Measurements from ENCODE around the gene KCND2. TPM values are rescaled to one million over a fixed set of nuclear protein-coding genes. Genes with fewer than 3 reads are reported as not detected.

The KCND2 gene
- total and polyA plus RNA-seq, 2 of the 8 experiments (the other 6 are each of a cell fraction or from before 2014, with no cell fraction given), result 4.6 to 7.7 TPM

DNA sequence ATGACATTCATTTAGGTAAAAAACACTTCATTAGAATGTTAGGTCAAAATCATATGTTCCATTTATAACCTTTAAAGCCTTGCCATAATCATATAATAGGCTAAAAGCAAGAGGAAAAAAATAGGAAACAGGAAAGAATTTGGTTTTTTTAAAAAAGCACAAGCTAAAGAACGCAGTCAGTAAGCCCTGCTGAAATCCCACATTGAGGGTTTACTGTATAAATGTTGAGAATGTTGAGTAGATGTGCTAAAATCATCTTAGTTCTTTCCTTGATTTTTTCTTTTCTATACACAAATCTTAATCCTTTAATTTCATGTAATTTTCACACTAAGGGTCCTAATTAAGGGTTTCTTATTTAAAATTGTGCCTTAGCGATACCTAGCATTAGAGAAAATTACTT, 452.0 kb downstream of the KCND2 start:
- Histone ChIP-seq H2BK12ac (ENCODE audit: low read depth, low read length) (no peak overlapping the region), H2BK20ac (ENCODE audit: low read length) (no peak overlapping the region), H2BK15ac (ENCODE audit: low read length) (no peak overlapping the region), H3K36me3 (ENCODE audit: control insufficient read depth in 2 of 4, insufficient read depth in 4 of 4, low read length in 3 of 4) (no peaks in the 10 kb centered on the region), H3K4ac (replicated peaks; ENCODE audit: insufficient read length, low read depth, low read length) (no peak overlapping the region), H3K18ac (ENCODE audit: extremely low read depth, low read length) (no peak overlapping the region), H3K79me1 (ENCODE audit: low read depth, low read length) (no peaks in the 10 kb centered on the region), H2BK5ac (ENCODE audit: low read depth, low read length) (no peak overlapping the region), H3K23me2 (ENCODE audit: low read depth, low read length) (no peaks in the 10 kb centered on the region), H4K91ac (replicated peaks; ENCODE audit: insufficient read length, low read length) (no peak overlapping the region), H2AFZ (ENCODE audit: low read length) (no peak overlapping the region), H3K9me3 (ENCODE audit: insufficient read depth in 2 of 2, low read depth in 1 of 2, low read length in 1 of 2) (no peaks in the 10 kb centered on the region), H3K56ac (replicated peaks; ENCODE audit: insufficient read length, low read depth, low read length) (no peak overlapping the region), H3K23ac (ENCODE audit: insufficient read length) (no peak overlapping the region), H3K4me1 (replicated peaks in 1 of 4; ENCODE audit: control insufficient read depth in 3 of 4, insufficient read depth in 4 of 4, low read length in 3 of 4) (peaks cover 0 to 4% (median 2%) of the 10 kb centered on the region in 4 experiments; a peak in 1 of 7 replicates), H3K4me2 (ENCODE audit: insufficient read depth in 1 of 2, low read depth in 2 of 2, low read length in 2 of 2) (no peak overlapping the region), H3K9ac (replicated peaks in 1 of 4; ENCODE audit: extremely low read depth in 1 of 4, low read depth in 3 of 4, low read length in 3 of 4) (no peak overlapping the region), H4K8ac (ENCODE audit: extremely low read depth, insufficient read depth, low read length) (no peak overlapping the region), H2AK5ac (ENCODE audit: low read depth, low read length) (no peak overlapping the region), H3K14ac (ENCODE audit: insufficient read length) (no peak overlapping the region), H3K27ac (ENCODE audit: low read depth, low read length) (no peak overlapping the region), H2BK120ac (replicated peaks; ENCODE audit: low read depth, low read length) (no peak overlapping the region), H3K27me3 (replicated peaks in 1 of 4; ENCODE audit: control insufficient read depth in 3 of 4, extremely low read depth in 1 of 4, insufficient read depth in 3 of 4, low read length in 3 of 4) (no peaks in the 10 kb centered on the region), H4K20me1 (replicated peaks in 1 of 2; ENCODE audit: control insufficient read depth in 1 of 2, insufficient read depth in 2 of 2, low read length in 2 of 2) (no peaks in the 10 kb centered on the region), H3K4me3 (ENCODE audit: extremely low read depth in 1 of 4, insufficient read depth in 2 of 4, low read depth in 3 of 4, low read length in 4 of 4) (no peak overlapping the region), H4K5ac (ENCODE audit: insufficient read length, low read depth, low read length) (no peak overlapping the region), H3K79me2 (ENCODE audit: control insufficient read depth in 1 of 2, insufficient read depth in 2 of 2, low read length in 2 of 2) (no peaks in the 10 kb centered on the region)
- no peak for FAIRE-seq
- ChIA-PET POLR2A (ENCODE audit: partially characterized antibody) (no interaction called here), CTCF (ENCODE audit: partially characterized antibody) (interaction anchor here (0.7 to 3.7 kb wide), 21 partner anchors 9 to 789 kb away, joined by 3 to 19 read pairs (median 4); no protein-coding TSS in a partner anchor)
- no peak for DNase-seq (ENCODE audit: low read depth in 1 of 2, low spot score in 2 of 2)
- no peak for TF ChIP-seq EGR1 (IDR thresholded peaks at IDR 0.05; ENCODE audit: borderline replicate concordance, low read depth, low read length)
- TF ChIP-seq POLR2A (IDR thresholded peaks at IDR 0.05; ENCODE audit: control extremely low read depth in 1 of 2, low read depth in 2 of 2, low read length in 2 of 2), result no peak
- no peak for TF ChIP-seq ASH2L (IDR thresholded peaks at IDR 0.05; ENCODE audit: low read length)
- TF ChIP-seq SIRT6 (IDR thresholded peaks at IDR 0.05; ENCODE audit: low read length), result no peak
- TF ChIP-seq PHF8 (conservative IDR thresholded peaks at IDR 0.05; ENCODE audit: low read depth, low read length), result no peak
- no peak for TF ChIP-seq SUZ12 (IDR thresholded peaks at IDR 0.05; ENCODE audit: low read length)
- TF ChIP-seq JUN (IDR thresholded peaks at IDR 0.05; ENCODE audit: low read depth, low read length), result no peak
- no peak for TF ChIP-seq BACH1 (IDR thresholded peaks at IDR 0.05; ENCODE audit: low read length)
- TF ChIP-seq SAP30 (IDR thresholded peaks at IDR 0.05; ENCODE audit: insufficient read depth, insufficient replicate concordance, low read length), result no peak
- no peak for TF ChIP-seq EZH2 (IDR thresholded peaks at IDR 0.05; ENCODE audit: low read depth, low read length, severe bottlenecking)
- WGBS, 2 experiments (ENCODE audit: extremely low coverage in 1 of 2, insufficient coverage in 1 of 2, insufficient read length in 1 of 2, insufficient replicate concordance in 2 of 2, low coverage in 1 of 2, low lambda C conversion rate in 2 of 2, missing lambda C conversion rate in 1 of 2), result 92% methylated on average over 2 of the region's 2 CpGs; no CpG with 5 or more reads in 1 of the 2 experiments
